Raji (cell line): Measurements from ENCODE around the gene ITGB8.

ENCODE experiments used
- POLR2A ChIP-seq: IDR thresholded peaks from 2 replicates; pipeline ENCODE4 v1.6.1; 2011; ENCODE audit warnings: low read depth, low read length, control low read depth; ENCODE audit not compliant: insufficient read depth

Gene ITGB8

DNA sequence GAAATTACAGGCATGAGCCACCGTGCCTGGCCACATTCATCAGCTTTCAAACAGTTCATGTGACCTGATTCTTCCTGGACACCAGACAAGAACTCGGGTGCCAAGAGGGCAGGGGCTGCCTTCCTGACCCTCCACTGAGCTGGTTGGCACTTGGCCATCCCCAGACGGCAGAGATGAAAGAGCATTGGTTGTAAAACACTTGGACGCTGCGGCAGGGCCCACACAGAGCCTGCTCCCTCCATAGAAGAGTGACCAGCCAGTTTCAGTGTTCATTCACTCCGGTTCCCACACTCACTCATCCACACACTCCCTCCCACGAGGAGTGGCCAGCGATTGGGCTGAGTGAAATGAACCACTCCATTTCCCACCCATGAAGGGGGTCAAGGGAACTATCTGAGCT is 112.3 kb downstream of the ITGB8 start:
- no peak for TF ChIP-seq POLR2A

DNA sequence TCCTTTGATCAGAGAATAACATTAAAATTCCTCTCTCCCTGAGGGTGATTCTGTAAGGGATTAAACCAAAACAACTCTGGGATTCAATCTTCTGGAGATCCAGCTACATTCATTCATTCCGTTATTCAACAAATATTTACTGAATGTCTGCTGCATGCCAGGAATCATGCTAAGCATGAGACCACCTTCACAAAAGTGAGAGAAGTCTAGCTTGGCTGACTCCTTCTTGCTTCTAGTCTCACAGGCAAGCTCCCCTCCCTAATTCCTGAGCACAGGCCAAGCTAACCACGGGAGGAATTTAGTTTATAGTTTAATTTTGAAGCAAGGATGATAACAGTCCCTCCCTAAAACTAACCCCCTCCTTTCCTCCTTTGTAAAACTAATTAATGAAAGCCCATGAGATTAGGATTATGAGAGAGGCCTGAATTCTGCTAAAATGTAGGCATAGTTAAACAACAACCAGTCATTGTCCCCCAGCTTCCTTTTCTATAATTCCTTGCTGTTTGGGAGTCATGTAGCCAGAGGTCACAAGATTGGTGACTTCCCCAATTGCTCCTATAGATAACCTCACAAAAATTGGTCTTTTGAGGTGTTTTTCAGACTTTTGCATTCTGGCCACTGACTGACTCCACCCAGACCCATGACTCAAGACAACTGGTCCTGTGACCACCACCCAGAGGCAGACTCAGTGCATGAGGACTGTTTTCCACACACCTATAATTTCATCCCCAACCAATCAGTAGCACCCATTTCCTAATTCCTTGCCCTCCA is 113.5 kb downstream of the ITGB8 start:
- TF ChIP-seq POLR2A: no peak

DNA sequence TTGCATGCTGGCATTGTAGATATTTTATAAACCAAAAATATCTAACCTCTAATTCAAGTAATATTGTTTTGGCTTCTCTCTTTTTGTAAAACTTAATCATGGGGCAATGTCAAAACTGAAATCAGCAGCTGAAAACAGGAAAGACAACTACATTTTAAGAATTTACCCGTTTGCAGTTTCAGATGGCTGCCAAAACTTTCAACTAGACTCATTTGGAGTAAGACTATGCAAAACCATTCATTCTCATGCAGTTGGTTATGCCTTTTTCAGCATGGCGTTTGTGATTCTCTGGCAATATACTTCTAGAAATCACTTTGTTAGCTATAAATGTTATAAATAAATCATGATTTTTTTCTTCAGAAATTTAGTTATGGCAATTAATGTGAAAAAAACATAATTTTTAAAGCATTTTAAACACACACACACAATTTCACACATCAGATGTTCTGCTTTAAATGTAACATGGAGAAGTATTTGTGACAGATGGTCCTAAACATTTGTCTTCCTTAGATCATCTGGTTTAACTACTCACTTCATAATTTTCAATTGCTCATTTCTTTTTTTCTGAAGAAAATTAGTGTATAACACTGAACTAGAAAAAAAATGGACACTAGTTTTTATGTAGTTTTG is 116.4 kb downstream of the ITGB8 start:
- no peak for TF ChIP-seq POLR2A

DNA sequence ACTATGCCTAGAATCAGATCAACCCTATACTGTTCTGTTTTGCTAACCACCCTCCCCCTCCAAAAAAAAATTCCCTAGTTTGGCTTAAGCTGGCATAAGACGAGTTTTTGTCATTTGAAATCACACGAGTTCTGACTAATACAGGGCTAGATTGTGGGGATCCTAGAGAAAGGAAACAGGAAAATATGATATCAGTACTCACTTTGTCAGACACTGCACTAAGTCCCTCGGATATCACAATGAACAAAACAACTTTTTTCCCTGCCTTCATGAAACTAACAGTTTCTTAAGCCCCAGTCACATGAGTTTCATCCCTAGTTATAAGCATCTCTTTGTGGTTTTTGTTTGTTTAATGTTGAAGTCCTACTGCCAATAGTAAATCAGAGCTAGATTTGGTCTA is 118.5 kb downstream of the ITGB8 start:
- no peak for TF ChIP-seq POLR2A

DNA sequence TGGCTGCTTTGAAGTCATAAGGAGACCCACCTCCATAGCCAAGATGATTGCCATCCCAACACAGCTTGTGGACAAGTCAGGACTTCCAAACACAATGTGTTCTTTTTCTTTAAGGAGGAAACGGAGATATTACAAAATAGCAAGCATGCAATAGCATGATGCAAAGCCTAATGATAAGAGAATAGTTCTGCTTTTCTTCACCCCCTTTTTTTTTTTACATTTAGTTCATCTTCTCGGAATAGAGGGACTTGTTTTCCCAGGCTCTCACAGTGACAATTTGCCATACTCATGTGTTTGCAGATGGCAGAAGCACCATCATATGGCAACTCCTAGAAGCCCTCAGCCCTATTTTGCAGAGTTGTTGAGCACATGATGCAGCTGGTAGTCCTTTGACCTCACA is 119.8 kb downstream of the ITGB8 start:
- no peak for TF ChIP-seq POLR2A

DNA sequence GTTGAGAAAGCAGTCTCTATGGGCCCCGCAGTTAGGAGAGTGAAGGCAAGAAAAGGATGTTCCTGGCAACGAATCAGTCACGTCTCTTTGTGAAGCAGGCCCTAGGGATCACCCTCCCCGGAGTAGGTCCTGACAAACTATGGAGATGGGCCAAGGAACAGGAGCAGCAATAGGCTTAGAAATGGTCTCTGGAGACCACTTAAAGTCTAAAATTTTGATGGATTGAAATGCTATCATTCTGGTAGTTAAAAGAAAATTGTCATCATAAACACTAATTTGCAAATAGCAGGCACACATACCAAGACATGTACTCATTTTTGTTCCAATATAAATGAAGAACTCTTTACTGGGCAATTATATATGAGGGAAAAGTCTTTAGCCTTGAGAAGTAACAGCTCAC is 123.5 kb downstream of the ITGB8 start:
- TF ChIP-seq POLR2A: no peak

DNA sequence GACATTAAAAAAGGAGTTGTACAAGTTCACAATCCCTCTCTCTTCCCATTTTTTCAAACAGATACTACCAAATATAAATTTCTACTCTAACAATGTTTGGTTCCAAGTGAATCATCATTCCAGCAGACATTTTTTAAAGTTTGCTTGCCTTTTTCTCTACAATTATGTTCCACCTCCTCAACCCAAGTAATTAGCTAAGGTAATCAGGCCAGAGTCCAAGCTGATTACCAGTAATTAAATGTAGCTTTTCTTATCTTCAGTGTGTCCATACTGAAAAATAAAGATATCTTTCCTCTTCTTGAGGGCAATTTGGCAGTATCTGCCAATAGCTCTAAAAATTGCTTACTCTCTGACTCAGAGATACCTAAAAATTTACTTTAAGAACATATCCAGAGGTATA is 126.0 kb downstream of the ITGB8 start:
- TF ChIP-seq POLR2A: no peak

DNA sequence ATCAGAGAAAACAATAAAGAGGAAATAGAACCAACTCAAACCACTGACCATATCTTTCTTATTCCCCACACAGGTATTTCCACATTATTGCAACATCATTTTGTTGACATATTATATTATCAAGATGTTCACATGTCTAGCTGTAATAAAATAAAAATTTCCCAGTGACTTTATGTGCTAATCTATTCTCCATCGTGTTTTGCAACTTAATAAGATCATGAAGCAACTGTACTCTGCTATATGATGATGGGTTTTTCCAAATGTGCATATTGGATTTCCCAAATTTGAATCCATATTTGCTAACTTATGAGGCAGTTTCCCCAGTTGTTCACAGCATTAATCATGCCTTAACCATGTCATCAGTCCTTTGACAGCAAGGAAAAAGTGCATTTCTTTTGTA is 127.8 kb downstream of the ITGB8 start:
- no peak for TF ChIP-seq POLR2A

DNA sequence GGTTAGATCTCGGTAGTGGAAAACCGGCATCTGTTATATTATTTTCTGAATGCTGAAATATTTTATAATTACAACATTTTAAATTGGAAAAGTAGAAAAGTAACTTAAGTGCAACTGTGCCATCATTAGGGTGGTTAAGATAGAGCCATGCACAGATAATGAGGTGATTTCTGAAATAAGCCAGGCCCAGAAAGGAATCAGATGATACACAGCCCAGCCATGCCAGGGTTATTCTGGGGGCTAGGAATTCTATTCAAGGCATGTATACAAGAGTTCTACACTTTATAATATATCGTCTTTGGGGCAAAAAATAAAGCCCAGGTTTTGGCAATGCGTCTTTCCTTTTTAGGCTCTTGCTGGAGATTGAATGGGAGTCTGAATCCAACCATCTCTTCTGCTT is 128.7 kb downstream of the ITGB8 start:
- no peak for TF ChIP-seq POLR2A

DNA sequence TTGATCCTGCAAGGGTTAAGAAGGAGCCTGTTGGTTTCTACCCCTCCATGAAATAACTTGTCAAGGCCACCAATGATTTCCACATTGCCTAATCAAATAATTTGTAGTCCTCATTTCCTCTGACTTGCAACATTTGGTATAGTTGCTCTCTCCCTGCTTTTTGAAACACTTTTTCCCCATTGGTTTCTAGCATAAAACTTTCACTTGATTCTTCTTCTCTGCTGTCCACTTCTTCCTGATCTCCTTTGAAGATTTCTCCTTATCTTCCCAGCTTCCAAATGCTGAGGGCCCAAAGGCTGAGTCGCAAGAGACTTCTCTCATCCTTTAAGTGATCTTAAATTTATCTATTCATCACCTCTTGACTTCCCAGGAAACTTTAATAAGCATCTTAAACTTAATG is 134.2 kb downstream of the ITGB8 start:
- TF ChIP-seq POLR2A: no peak
